ENCODE measurements around the gene LMAN1L.

The LMAN1L gene

GRCh38 chr15:74858369-74858740 is 45.7 kb downstream of the LMAN1L start:
- DNase-seq (ENCODE audit: low spot score) = no peak

- DNase-seq (ENCODE audit: low spot score) = no peak
Measured at GRCh38 chr15:74863239-74864056, 50.8 kb downstream of the LMAN1L start.

- DNase-seq (ENCODE audit: low spot score) = no peak
Measured at GRCh38 chr15:74864296-74864695, 51.7 kb downstream of the LMAN1L start.

- DNase-seq (ENCODE audit: low spot score) = no peak
Measured at GRCh38 chr15:74865316-74865715, 52.7 kb downstream of the LMAN1L start.

- DNase-seq (ENCODE audit: low spot score) = no peak
Measured at GRCh38 chr15:74866090-74866489, 53.5 kb downstream of the LMAN1L start.

GRCh38 chr15:74867466-74868038 is 54.9 kb downstream of the LMAN1L start:
- DNase-seq (ENCODE audit: low spot score) = no peak

DNA sequence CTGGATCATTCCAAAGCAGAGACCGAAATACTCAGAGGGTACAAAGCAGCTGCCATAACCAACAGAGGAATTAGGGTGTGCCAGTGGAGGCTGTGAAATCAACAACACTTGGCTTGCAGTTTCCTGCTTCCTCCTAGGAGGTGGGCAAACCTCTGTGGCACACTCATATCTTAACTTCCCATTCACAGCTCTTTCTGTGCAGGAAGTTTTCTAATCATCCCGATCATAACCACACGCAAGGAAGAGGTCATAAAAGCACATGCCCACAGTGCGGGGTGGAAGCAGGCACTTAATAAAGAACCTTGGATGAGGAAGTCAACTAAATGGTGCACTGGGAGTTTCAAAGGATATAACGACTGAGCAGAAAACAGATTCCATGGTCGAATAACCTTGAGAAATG is 55.4 kb downstream of the LMAN1L start:
- no peak for DNase-seq (ENCODE audit: low spot score)

GRCh38 chr15:74869372-74869725 is 56.7 kb downstream of the LMAN1L start:
- no peak for DNase-seq (ENCODE audit: low spot score)

DNA sequence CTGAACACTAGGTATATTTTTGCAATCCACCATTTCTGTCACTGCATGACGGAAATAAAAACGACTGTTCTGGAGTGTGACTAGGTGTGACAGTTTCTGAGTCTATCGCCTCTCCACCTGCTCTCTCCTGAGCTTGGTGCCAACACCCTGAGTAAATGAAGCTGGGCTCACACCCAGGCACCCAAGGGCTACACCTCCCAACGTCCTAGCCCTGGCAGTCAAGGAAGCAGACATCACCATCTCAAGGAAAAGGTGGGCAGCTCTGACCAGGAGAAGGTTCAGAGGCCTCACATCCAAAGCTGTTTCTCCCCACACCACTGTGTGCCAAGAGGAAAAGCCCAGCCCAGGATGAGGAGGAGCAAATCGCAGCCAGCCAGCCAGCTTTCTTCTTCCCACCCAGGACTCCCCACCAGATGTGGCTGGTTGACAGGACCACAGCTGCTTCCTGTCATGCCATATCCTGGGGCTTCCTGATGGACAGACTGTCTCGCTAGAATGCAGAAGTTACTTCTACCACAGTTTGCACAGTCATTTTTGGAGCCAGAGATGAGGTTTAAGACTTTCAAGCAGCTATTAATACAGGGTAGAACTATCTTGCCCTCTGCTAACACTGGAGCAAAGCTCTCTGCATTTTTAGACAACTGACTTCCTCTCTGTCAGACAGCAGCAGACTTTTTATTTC is 57.2 kb downstream of the LMAN1L start:
- peak; percentile 64 for DNase-seq (ENCODE audit: low spot score)

- no peak for DNase-seq (ENCODE audit: low spot score)
Measured at GRCh38 chr15:74870436-74871215, 58.0 kb downstream of the LMAN1L start.

GRCh38 chr15:74872702-74873035 is 60.0 kb downstream of the LMAN1L start:
- no peak for DNase-seq (ENCODE audit: low spot score)

GRCh38 chr15:74873036-74873755 is 60.6 kb downstream of the LMAN1L start, which contains the start of gene SCAMP2:
SCAMP2 (minus strand) TSS chr15:74873365; CDS start chr15:74873255, 110 bp downstream.
- peak; percentile 94 for DNase-seq (ENCODE audit: low spot score)

- DNase-seq (ENCODE audit: low spot score) = no peak
Measured at GRCh38 chr15:74873756-74874424, 61.3 kb downstream of the LMAN1L start.

All from putamen (tissue), 1 donor.